OCI-LY1 (cell line): ENCODE data around the gene SPOP.

ENCODE experiments used
- CTCF ChIP-seq: fragments of 200-600 bp; sonication (generic), shearing (Covaris generic); IDR thresholded peaks from 2 replicates; pipeline ENCODE4 v1.5.1; 2017; ENCODE audit warnings: mild to moderate bottlenecking, antibody characterized with exemption, low read length, moderate library complexity, mixed read lengths
- EZH2 ChIP-seq: fragments of 200-600 bp; sonication (generic), shearing (Covaris generic); IDR thresholded peaks from 2 replicates; pipeline ENCODE4 v1.8.0; 2017; ENCODE audit warnings: borderline replicate concordance, mixed run types, mild to moderate bottlenecking, antibody characterized with exemption, low read length, moderate library complexity, mixed read lengths

DNA sequence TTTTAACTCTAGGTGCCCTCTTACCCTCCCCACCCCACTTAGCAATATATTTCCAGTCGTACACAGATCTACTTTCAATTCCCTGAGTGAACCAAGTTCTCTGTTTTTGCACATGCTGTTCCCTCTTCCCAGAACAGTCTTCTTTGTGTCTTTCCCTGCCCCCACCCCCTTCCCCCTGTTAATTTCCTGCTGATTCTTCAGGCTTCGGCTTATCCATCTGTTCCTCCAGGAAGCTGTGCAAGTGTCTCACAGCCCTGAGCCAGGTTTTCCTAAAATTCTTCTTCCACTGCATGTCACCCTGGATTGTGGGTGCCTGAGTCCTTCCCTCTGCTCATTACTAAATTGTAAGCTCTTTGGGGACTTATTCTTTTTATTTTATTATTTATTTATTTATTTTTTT, 12.4 kb upstream of the SPOP start:
- TF ChIP-seq CTCF (no peak), EZH2 (no peak)
